ENCODE measurements around the gene PCAT6.
A peak's percentile ranks its signal among the peaks of the same experiment; 100 is the strongest.

PCAT6 gene

GRCh38 chr1:202806845-202807450 lies 3.8 kb upstream of the PCAT6 start:
- no peak for DNase-seq (ENCODE audit: insufficient read length, low spot score)
- TF ChIP-seq PAX5 (IDR thresholded peaks at IDR 0.05; ENCODE audit: insufficient read depth, low read length, severe bottlenecking) (no peak), POLR2AphosphoS5 (IDR thresholded peaks at IDR 0.05; ENCODE audit: low read depth, low read length) (no peak), POU2F2 (IDR thresholded peaks at IDR 0.05; ENCODE audit: low read depth, low read length) (no peak)
- FAIRE-seq, result peak; percentile 26

GRCh38 chr1:202807451-202807925 lies 3.3 kb upstream of the PCAT6 start:
- FAIRE-seq (no peak), DNase-seq (ENCODE audit: insufficient read length, low spot score) (peak; percentile 69)
- TF ChIP-seq POLR2AphosphoS5 (IDR thresholded peaks at IDR 0.05; ENCODE audit: low read depth, low read length), result no peak
- TF ChIP-seq TAF1 (IDR thresholded peaks at IDR 0.05; ENCODE audit: low read depth, low read length), result peak; percentile 23; the same call in 1 of the 2 replicates

DNA sequence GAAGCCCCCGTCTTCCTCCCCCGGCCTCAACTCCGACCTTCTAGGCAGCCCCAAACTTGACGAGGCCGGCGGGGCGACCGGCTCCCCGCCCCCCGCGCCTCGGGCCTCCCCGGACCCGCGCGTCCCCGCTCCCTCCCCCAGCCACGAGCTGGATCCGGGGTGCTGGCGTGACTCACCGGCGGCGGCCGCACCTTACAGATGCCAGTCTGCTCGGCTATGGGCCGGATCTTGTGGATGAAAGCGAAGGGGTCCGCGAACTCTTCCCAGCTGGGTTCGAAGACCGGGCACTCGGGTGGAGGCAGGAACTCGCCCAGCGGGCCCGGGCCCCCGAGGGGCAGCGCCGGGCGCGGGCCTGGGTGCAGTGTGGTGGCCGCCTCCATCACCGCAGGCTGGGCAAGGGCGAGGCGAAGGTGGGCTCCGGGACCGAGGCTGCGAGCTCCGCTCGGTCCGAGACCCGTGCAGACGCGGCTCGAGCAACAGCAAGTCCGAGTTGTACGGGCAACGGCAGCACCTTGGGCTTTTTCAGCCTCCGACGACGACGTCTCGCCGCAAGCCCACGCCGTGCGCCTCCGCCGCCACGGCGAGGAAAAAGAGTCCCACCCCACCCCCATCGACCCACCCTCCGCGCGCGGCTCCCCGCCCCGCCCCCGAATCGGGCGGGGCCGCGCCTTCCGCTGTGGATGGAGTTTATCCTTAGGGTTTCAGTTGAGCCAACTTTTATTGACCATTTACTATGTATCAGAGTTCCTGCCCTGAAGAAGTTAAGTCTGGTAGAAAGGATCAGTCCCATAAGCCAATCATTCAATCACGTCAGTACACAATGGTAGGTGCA lies 2.6 kb upstream of the PCAT6 start, which contains the start of gene KDM5B:
Gene KDM5B, minus strand, starts transcription at position 496 of the 832 bp plus-strand sequence. Its CDS starts 116 bp downstream, at position 380.
- FAIRE-seq (peak; percentile 65), DNase-seq (ENCODE audit: insufficient read length, low spot score) (peak; percentile 43)
- TF ChIP-seq SPI1 (IDR thresholded peaks at IDR 0.05; ENCODE audit: low read depth, low read length), result no peak
- TF ChIP-seq PAX5 (IDR thresholded peaks at IDR 0.05; ENCODE audit: insufficient read depth, low read length, severe bottlenecking), result no peak
- peak; percentile 85 for TF ChIP-seq TAF1 (IDR thresholded peaks at IDR 0.05; ENCODE audit: low read depth, low read length)
- TF ChIP-seq POLR2AphosphoS5 (IDR thresholded peaks at IDR 0.05; ENCODE audit: low read depth, low read length), result peak; percentile 98
- TF ChIP-seq POU2F2 (IDR thresholded peaks at IDR 0.05; ENCODE audit: low read depth, low read length), result peak; percentile 43; the same call in 1 of the 2 replicates
- peak; percentile 95 for TF ChIP-seq POLR2A (IDR thresholded peaks at IDR 0.05; ENCODE audit: low read depth, low read length)

DNA sequence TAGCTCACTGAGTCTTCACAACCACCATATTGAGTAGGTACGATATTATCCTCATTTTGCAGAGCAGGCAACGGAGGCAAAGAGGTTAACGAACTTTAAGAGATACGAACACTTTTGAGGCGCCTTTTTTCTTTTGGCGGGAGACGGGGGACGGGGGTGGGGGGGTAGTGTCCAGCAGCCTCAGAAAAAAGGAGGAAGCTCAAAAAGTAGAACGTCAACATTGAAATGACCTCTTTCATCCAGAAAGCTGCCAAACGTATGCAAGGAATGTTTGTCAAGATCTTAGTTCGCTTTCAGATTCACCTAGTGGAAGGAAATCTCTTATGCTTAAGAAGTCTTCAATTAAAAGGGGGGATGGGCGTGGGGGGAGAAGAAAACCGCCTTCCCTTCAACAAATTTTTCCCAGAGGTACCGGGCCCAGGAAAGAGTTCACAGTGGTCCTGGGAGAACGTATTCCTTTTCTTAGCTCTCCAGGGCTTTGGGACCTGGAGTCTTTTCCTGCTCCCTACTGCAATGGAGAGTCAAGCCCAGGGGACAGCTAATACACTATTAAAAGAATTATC lies 1.1 kb upstream of the PCAT6 start:
- DNase-seq (ENCODE audit: insufficient read length, low spot score) (no peak), FAIRE-seq (no peak)
- TF ChIP-seq POU2F2 (IDR thresholded peaks at IDR 0.05; ENCODE audit: low read depth, low read length) (no peak), TAF1 (IDR thresholded peaks at IDR 0.05; ENCODE audit: low read depth, low read length) (no peak), SPI1 (IDR thresholded peaks at IDR 0.05; ENCODE audit: low read depth, low read length) (no peak), POLR2A (IDR thresholded peaks at IDR 0.05; ENCODE audit: low read depth, low read length) (no peak), PAX5 (IDR thresholded peaks at IDR 0.05; ENCODE audit: insufficient read depth, low read length, severe bottlenecking) (no peak), POLR2AphosphoS5 (IDR thresholded peaks at IDR 0.05; ENCODE audit: low read depth, low read length) (no peak)

GRCh38 chr1:202810193-202810614 lies 550 bp upstream of the PCAT6 start:
- FAIRE-seq, result no peak
- no peak for DNase-seq (ENCODE audit: insufficient read length, low spot score)
- no peak for TF ChIP-seq SPI1 (IDR thresholded peaks at IDR 0.05; ENCODE audit: low read depth, low read length)
- no peak for TF ChIP-seq PAX5 (IDR thresholded peaks at IDR 0.05; ENCODE audit: insufficient read depth, low read length, severe bottlenecking)

GRCh38 chr1:202811296-202812175 lies 782 bp downstream of the PCAT6 start:
- no peak for DNase-seq (ENCODE audit: insufficient read length, low spot score)
- FAIRE-seq, result peak; percentile 45
- no peak for TF ChIP-seq PAX5 (IDR thresholded peaks at IDR 0.05; ENCODE audit: insufficient read depth, low read length, severe bottlenecking)
- 0 out of 2 replicates have a peak, but pooled peaks have one; percentile 9 for TF ChIP-seq POLR2A (IDR thresholded peaks at IDR 0.05; ENCODE audit: low read depth, low read length)

- no peak for DNase-seq (ENCODE audit: insufficient read length, low spot score)
These were observed 1.6 kb downstream of the PCAT6 start for GRCh38 chr1:202812176-202813026.

GRCh38 chr1:202815120-202815519 lies 4.4 kb downstream of the PCAT6 start:
- FAIRE-seq (no peak), DNase-seq (ENCODE audit: insufficient read length, low spot score) (no peak)
- no peak for TF ChIP-seq TAF1 (IDR thresholded peaks at IDR 0.05; ENCODE audit: low read depth, low read length)
- TF ChIP-seq POLR2AphosphoS5 (IDR thresholded peaks at IDR 0.05; ENCODE audit: low read depth, low read length), result no peak
- TF ChIP-seq PAX5 (IDR thresholded peaks at IDR 0.05; ENCODE audit: insufficient read depth, low read length, severe bottlenecking), result no peak
- no peak for TF ChIP-seq POU2F2 (IDR thresholded peaks at IDR 0.05; ENCODE audit: low read depth, low read length)
- TF ChIP-seq SPI1 (IDR thresholded peaks at IDR 0.05; ENCODE audit: low read depth, low read length), result no peak
- TF ChIP-seq POLR2A (IDR thresholded peaks at IDR 0.05; ENCODE audit: low read depth, low read length), result no peak

More at GRCh38 chr1:202812176-202813026, 1.6 kb downstream of the PCAT6 start:
- FAIRE-seq, result no peak
- TF ChIP-seq POLR2A (IDR thresholded peaks at IDR 0.05; ENCODE audit: low read depth, low read length) (no peak), POLR2AphosphoS5 (IDR thresholded peaks at IDR 0.05; ENCODE audit: low read depth, low read length) (no peak), POU2F2 (IDR thresholded peaks at IDR 0.05; ENCODE audit: low read depth, low read length) (no peak), PAX5 (IDR thresholded peaks at IDR 0.05; ENCODE audit: insufficient read depth, low read length, severe bottlenecking) (no peak), SPI1 (IDR thresholded peaks at IDR 0.05; ENCODE audit: low read depth, low read length) (no peak), TAF1 (IDR thresholded peaks at IDR 0.05; ENCODE audit: low read depth, low read length) (no peak)

Data from GM12891 (cell line).